ENCODE data around the gene PRKCQ.

- TF ChIP-seq CTCF (IDR thresholded peaks at IDR 0.05) = no peak
- TF ChIP-seq POLR2A (IDR thresholded peaks at IDR 0.05) = no peak
Observed at GRCh38 chr10:6395606-6396005, 184.5 kb downstream of the PRKCQ start.

Data from uterus (tissue), 2 donors.